ENCODE data around the gene ABHD15.

DNA sequence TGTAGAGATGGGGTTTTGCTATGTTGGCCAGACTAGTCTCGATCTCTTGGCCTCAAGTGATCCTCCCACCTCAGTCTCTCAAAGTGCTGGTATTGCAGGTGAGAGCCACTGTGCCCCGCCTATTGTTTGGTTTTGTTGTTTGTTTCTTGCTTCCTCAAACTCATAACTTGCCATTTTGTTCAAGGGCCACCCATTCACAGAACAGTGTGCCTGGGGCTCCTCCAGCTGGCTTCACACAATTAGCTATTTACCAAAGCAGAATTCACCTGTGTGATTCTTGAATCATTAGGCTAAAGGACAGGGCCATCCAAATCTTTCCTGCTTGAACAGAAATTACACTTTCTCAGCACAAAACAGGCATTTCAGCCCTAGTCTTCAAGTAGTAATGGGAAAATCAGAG is 7.2 kb downstream of the ABHD15 start:
- TF ChIP-seq L3MBTL2 (conservative IDR thresholded peaks at IDR 0.05) (no peak), NFRKB (IDR thresholded peaks at IDR 0.05) (no peak), CTBP1 (IDR thresholded peaks at IDR 0.05; ENCODE audit: borderline replicate concordance) (no peak), ELF4 (IDR thresholded peaks at IDR 0.05) (no peak), FOXK2 (IDR thresholded peaks at IDR 0.05) (no peak), FOXA1 (IDR thresholded peaks at IDR 0.05) (no peak), BHLHE40 (IDR thresholded peaks at IDR 0.05; ENCODE audit: borderline replicate concordance) (no peak), ZNF384 (IDR thresholded peaks at IDR 0.05) (no peak), HDGF (IDR thresholded peaks at IDR 0.05; ENCODE audit: borderline replicate concordance) (no peak), FOXM1 (IDR thresholded peaks at IDR 0.05; ENCODE audit: borderline replicate concordance) (no peak), LEF1 (IDR thresholded peaks at IDR 0.05; ENCODE audit: borderline replicate concordance) (no peak)

Measured in HEK293T (cell line).